ENCODE results near the gene MGP. TPM values are rescaled to one million over a fixed set of nuclear protein-coding genes. Genes with fewer than 3 reads are reported as not detected.

MGP gene
- total RNA-seq, 1 experiment from 2014 or later = not detected

GRCh38 chr12:14833952-14834351, 51.7 kb downstream of the MGP start:
- no peak for DNase-seq (ENCODE audit: extremely low read depth, low read depth)

DNA sequence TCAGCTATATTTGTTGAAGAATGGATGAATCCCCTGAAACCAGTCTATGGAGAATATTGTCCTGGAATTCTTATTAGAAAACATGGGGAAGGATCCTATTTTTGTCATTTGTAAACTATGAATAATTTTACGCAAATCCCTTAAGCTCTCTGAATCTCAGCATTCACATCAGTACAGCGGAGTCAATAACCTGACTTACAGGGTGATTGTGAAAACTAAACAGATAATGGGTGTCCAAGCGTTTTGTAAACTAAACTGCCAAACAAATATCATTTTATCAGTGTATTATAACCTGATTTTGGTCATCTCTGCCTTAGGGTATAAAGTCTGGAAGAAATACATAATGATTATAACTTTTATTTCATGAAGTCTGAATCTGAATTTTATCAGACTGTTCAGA, 52.3 kb downstream of the MGP start:
- no peak for DNase-seq (ENCODE audit: extremely low read depth, low read depth)

Other genes starting within 250 kb of the MGP start
- gene GUCY2C, start 189.3 kb downstream of the MGP start, total RNA-seq (2014; rRNA removed; shearing (Covaris generic)) = not detected in 2 replicates
- gene WBP11, start 82.4 kb downstream of the MGP start, total RNA-seq (2014; rRNA removed; shearing (Covaris generic)) = 22.4 and 25.3 TPM in 2 replicates
- gene C12orf60, start 82.2 kb downstream of the MGP start, total RNA-seq (2014; rRNA removed; shearing (Covaris generic)) = 2.0 and 2.4 TPM in 2 replicates
- gene SMCO3, start 71.7 kb downstream of the MGP start, total RNA-seq (2014; rRNA removed; shearing (Covaris generic)) = not detected in 2 replicates
- gene ART4, start 42.3 kb downstream of the MGP start, total RNA-seq (2014; rRNA removed; shearing (Covaris generic)) = not detected in 2 replicates
- gene ERP27, start 52.7 kb upstream of the MGP start, total RNA-seq (2014; rRNA removed; shearing (Covaris generic)) = not detected in 2 replicates
- gene ARHGDIB, start 75.7 kb upstream of the MGP start, total RNA-seq (2014; rRNA removed; shearing (Covaris generic)) = not detected in 2 replicates
- not detected in 2 replicates for gene PDE6H, start 87.2 kb upstream of the MGP start, total RNA-seq (2014; rRNA removed; shearing (Covaris generic))

All from NCI-H460 (cell line).